ENCODE results near the gene SSC5D.

DNA sequence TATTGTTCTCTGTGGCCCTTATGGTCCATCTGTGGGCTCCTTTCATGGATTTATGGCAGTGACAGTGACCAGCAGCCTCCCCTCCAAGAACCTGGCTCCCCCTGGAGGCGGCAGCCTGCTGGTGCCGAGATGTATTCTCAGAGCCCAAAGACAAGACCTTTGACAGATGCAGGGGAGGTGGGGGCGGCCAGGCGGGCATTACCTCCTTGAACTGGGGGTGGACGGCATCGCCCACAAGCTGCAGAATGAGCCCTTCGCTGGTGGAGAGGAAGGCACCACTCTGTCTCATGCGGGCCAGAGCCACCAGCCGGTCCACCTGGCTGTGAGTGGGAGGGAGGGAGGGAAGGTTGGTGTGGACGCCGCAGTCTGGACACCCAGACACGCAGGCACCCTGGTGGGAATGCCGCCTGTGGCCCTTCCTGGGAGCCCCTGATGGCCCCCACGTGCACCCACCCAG is 33.4 kb upstream of the SSC5D start:
- TF ChIP-seq CTCF (optimal IDR thresholded peaks at IDR 0.05 in 1 of 3, IDR thresholded peaks at IDR 0.05 in 1 of 3, conservative IDR thresholded peaks at IDR 0.05 in 1 of 3; ENCODE audit: extremely low read depth in 1 of 3, insufficient read depth in 2 of 3, low read length in 3 of 3), result peak; percentile 67 to 79 (median 69)
- no peak for TF ChIP-seq EZH2 (IDR thresholded peaks at IDR 0.05; ENCODE audit: low read length)

Data from keratinocyte (primary cell).